Measurements from ENCODE around the gene UCN.

UCN gene

GRCh38 chr2:27262379-27263286 lies 45.6 kb downstream of the UCN start, which contains the start of gene SLC30A3:
TSS of gene SLC30A3 (minus strand) at chr2:27263047. CDS start at chr2:27262906, 141 bp downstream.
- Histone ChIP-seq H3K9ac (ENCODE audit: low read depth, low read length) (no peak within 1 kb of the TSS), H3K9me3 (ENCODE audit: control insufficient read depth, insufficient read depth, low read length) (no peaks in the 10 kb centered on the region), H3K36me3 (ENCODE audit: control insufficient read depth, insufficient read depth, low read length) (no peaks in the 10 kb centered on the region), H3K4me1 (ENCODE audit: control insufficient read depth, insufficient read depth, low read length) (no peaks in the 10 kb centered on the region), H3K4me3 (ENCODE audit: low read depth, low read length) (peak within 1 kb of the TSS; percentile 72), H3K27me3 (ENCODE audit: control insufficient read depth, insufficient read depth, low read length) (peaks cover 71% of the 10 kb centered on the region)

- no peaks in the 10 kb centered on the region for H3K9me3 ChIP-seq (ENCODE audit: control insufficient read depth, insufficient read depth, low read length)
- no peak overlapping the region for H3K9ac ChIP-seq (ENCODE audit: low read depth, low read length)
- no peaks in the 10 kb centered on the region for H3K4me1 ChIP-seq (ENCODE audit: control insufficient read depth, insufficient read depth, low read length)
- H3K4me3 ChIP-seq (ENCODE audit: low read depth, low read length), result peak overlapping the region; percentile 72
- peaks cover 67% of the 10 kb centered on the region for H3K27me3 ChIP-seq (ENCODE audit: control insufficient read depth, insufficient read depth, low read length)
- no peaks in the 10 kb centered on the region for H3K36me3 ChIP-seq (ENCODE audit: control insufficient read depth, insufficient read depth, low read length)
These were observed 46.3 kb downstream of the UCN start for GRCh38 chr2:27261926-27262298.

- no peaks in the 10 kb centered on the region for H3K9me3 ChIP-seq (ENCODE audit: control insufficient read depth, insufficient read depth, low read length)
- H3K27me3 ChIP-seq (ENCODE audit: control insufficient read depth, insufficient read depth, low read length), result peaks cover 62% of the 10 kb centered on the region
- H3K4me1 ChIP-seq (ENCODE audit: control insufficient read depth, insufficient read depth, low read length), result no peaks in the 10 kb centered on the region
- no peak overlapping the region for H3K9ac ChIP-seq (ENCODE audit: low read depth, low read length)
- no peaks in the 10 kb centered on the region for H3K36me3 ChIP-seq (ENCODE audit: control insufficient read depth, insufficient read depth, low read length)
- peak overlapping the region; percentile 58 for H3K4me3 ChIP-seq (ENCODE audit: low read depth, low read length)
These were observed 46.9 kb downstream of the UCN start for GRCh38 chr2:27261241-27261925.

- H3K36me3 ChIP-seq (ENCODE audit: control insufficient read depth, insufficient read depth, low read length), result no peaks in the 10 kb centered on the region
- H3K27me3 ChIP-seq (ENCODE audit: control insufficient read depth, insufficient read depth, low read length), result peaks cover 28% of the 10 kb centered on the region
- no peaks in the 10 kb centered on the region for H3K4me1 ChIP-seq (ENCODE audit: control insufficient read depth, insufficient read depth, low read length)
These were observed 50.2 kb downstream of the UCN start for GRCh38 chr2:27258051-27258450.

More at GRCh38 chr2:27258051-27258450, 50.2 kb downstream of the UCN start:
- Histone ChIP-seq H3K9ac (ENCODE audit: low read depth, low read length) (no peak overlapping the region), H3K9me3 (ENCODE audit: control insufficient read depth, insufficient read depth, low read length) (no peaks in the 10 kb centered on the region), H3K4me3 (ENCODE audit: low read depth, low read length) (no peak overlapping the region)

Data from iPS-15b (cell line).